ENCODE results near the gene RFFL.

Gene RFFL

DNA sequence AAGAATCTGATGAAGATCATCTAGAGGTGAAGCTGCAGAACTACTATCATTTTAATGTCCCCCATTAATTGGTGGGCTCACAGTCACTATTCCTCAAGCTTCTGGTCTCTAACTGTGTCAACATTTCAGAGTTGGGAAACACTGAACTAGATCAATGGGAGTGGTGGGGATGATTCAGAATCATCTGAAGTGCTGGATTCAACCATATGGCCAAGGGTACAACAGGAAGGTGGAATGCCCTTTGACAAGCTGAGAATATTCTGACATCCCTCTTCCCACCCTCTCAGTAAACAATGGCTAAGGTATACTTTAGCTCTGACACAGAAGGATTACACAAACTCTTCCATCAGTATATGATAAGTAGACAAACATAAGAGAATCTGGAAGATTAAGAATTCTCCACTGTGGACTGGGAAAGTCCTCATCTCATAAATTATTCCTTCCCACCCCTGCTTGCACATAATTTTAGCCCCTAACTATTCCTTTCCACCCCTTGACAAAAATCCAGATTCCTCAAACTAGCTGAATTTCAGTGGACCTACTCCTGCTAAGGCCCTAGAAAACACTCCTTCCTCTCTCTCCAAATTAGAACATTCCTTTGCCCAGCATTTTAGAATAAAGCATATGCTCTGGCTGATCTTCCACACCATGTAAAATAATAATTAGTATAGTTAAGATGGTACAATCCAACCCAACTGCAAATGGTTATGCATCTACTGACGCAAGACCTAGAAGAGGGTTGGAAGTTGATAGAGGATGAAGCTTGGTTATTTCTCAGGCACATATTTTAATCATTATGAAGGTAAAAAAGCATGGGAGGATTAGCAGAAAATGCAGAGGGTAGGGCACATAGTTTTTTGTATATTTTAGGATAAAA, 16.3 kb upstream of the RFFL start:
- no peak for DNase-seq

DNA sequence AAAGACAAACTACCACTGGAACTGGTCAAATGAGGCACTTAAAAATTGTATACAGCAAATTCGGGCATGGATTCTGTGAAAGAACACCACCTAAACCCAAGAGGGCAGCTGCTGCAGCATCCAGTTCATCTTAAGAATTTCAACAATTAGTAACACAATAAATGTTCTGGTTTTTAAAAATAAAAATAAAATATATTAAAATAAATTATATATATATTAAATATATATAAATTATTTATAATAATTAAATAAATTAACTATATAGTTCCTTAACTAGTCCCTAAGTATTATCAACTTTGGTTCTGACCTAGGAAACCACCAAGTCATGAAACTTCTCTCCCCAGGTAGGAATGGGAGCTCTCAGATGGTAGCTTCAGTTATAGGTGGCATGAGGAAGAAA, 13.4 kb upstream of the RFFL start:
- DNase-seq, result no peak

DNA sequence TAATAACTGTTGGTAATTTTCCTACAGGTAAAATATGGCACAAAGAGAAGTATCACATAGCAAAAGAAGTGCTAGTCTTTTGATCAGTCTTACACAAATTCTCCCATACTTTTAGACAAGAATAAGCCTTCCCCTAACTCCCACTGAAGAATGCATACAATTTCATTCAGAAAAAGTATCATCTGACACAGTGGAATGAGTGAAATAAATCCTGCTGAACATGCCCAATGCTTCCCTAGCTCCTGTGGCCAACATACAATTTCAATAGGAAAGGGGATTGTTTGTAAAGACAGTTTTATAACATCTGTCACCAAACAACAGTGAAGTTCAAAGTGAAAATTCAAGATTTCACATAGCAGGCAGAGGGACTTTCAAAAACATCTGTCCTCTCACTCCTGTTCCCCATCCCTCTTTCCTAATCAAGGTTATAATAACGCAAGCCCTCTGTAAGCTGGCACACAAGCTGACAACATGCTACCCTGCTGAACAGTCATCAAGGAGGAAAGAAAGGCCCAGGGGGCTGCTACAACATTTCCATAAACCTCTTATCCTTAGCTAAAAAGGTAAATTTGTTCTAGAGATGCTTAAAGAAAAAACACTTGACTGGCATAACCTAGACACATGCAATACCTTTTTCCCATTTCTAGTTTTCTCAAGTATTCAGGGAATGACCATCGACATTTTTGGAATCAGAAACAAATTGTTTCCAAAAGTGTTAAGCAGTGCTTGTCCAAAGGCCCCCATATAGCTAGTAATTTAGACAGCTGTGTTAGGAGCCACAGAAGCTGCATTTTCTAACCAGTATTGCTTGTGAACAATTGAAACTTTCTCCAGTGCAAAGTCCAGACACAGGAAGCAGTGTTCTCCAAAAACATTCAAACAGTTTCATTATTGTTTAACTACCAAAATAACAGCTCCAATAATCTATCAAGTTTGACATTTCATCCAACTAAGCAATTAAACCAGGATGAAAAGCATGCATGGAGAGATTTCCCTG, 11.5 kb upstream of the RFFL start:
- DNase-seq, result no peak

- peak in 1 of 2 experiments; percentile 10 for DNase-seq
Observed at GRCh38 chr17:35073991-35074627, 10.6 kb upstream of the RFFL start.

DNA sequence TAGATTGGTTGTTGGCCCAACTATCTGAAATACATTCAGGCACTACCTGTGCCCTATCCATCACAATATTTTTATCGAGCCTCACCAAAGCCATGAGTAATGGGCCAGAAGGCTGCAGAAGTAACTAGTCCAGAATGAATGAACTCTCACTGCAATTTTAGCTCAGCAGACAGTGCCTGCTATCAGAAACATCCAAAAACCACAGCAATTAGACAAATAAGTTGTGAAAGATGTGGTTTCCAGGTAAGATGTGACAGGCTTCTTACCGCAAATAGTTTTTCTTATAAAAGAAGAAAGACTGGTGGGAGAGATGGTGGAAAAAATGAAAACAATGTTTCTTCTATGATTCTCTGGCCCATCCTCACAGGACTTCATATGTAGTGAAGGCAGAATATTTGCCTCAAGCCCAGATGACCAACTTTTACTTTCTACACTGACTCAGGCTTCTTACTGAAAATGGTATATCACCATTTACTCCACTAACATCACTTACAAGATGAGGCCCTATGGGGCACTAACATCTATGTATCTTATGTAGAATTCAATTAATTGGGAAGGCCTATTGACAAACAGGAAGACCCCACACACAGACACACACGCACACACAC, 9.8 kb upstream of the RFFL start:
- DNase-seq, result no peak

DNA sequence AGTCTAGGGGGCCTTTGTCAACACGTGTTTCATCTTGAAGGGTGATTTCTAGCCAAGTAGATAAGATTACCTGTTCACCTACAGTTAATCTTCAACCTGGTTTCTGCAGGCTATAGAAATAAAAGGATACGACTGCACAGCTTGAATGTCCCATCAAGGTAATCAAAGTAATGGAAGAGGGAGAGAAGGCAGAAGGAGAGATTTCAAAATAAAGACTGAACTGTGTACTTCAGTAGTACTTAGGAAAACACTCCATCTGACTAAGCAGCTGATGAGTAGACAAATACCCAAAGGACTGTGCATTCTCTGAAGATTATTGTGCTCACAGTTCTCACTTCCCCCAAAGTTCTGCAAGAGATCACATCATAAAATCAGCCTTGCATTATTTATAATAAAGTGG, 5.8 kb upstream of the RFFL start:
- no peak for DNase-seq

GRCh38 chr17:35068249-35068648, 4.7 kb upstream of the RFFL start:
- no peak for DNase-seq

GRCh38 chr17:35065880-35066279, 2.4 kb upstream of the RFFL start:
- DNase-seq, result no peak

GRCh38 chr17:35064516-35065215, 1.2 kb upstream of the RFFL start:
- DNase-seq, result no peak

DNA sequence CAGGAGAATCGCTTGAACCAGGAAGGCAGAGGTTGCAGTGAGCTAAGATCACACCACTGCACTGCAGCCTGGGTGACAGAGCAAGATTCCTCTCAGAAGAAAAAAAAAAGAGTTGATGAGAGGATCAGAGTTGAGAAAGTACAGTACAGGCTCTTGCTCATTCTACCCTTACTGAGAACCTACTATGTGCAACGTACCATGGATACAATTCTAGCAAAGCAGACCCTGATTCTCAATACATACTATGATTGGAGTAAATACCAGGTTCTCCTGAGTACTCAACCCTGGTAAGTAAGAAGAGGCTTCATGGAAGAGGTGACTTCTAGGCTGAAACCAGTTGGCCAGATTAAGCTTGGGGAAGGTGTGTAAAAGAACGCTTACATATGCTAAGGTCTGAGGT, 1.2 kb downstream of the RFFL start:
- DNase-seq, result no peak

DNA sequence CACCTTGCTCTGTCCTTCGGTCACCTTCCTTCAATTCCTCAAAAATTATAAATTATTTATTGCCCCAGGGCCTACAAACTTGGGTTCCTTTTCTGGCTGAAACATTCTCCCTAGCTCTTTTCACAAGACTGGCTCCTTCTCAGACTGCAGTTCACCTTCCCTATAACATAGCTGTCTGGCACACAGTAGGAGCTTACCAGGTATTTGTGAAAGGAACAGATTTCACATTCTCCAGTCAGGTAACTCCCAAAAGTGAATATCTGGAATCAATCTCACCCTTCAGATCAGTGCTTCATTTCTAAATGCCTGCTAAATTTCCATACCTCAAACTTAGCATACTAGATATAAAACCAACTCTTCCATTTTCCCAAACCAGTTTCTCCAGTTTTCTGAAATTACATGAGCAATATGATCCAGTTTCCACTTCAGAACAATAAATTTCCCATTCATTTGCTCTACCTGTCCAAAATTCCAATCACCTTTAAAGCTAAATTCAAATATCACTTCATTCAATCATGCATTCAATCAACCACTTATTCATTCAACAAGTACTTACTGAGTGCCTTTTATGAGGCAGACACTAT, 6.1 kb downstream of the RFFL start:
- no peak for DNase-seq

GRCh38 chr17:35056013-35056412, 7.5 kb downstream of the RFFL start:
- no peak for DNase-seq

DNA sequence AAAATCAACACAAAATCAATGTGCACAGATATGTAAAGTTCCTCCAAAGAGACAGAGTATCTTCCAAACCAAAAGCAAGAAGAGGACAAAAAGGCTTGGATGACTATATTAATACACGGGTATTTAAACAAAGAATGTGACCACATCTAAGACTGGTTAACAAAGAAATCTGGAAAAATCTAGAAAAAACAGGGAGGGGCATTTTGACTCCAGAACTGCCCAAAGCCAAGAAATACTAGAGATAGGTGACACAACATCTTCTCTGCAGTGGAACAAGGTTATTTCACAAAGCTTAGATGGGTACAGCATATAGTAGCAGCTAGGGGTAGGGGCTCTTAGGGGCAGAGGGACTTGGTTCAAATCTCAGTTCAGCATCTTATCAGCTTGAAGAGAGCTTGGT, 10.3 kb downstream of the RFFL start:
- no peak for DNase-seq

DNA sequence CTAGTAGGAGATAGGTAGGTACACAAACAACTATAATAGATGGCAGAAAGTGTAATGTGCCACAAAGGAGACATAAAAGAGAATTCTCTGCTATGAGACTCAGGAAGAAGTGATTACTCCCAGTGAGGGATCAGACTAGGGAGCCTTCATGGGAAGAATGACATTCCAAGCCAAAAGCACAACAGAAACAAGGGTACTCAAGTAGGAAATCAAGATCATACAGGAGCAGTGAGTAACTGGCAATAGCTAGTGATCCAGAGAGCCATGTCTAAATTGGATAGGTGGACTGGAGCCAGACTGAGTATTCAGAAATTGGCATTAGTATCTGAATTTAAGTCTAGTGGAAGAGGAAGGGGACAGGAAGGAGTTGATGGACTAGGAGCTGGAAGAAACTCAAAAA, 10.7 kb downstream of the RFFL start:
- DNase-seq, result no peak

DNA sequence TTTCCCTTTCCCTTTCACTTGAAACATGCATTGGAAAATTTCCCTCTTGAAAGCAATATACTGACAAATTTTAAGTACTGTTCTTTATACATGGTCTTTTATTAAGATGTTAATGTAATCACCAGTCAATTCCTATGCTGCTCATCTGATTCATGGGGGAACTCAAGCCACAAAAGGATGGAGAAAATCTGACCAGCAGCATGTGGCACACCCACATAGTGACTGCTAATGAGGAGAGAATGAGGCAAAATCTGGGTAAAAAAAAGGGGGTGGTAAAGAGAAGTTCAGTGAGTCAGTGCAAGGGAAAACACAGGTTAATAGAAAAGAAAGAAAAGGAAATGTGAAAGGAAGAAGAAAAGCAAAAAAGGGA, 11.3 kb downstream of the RFFL start:
- no peak for DNase-seq

DNA sequence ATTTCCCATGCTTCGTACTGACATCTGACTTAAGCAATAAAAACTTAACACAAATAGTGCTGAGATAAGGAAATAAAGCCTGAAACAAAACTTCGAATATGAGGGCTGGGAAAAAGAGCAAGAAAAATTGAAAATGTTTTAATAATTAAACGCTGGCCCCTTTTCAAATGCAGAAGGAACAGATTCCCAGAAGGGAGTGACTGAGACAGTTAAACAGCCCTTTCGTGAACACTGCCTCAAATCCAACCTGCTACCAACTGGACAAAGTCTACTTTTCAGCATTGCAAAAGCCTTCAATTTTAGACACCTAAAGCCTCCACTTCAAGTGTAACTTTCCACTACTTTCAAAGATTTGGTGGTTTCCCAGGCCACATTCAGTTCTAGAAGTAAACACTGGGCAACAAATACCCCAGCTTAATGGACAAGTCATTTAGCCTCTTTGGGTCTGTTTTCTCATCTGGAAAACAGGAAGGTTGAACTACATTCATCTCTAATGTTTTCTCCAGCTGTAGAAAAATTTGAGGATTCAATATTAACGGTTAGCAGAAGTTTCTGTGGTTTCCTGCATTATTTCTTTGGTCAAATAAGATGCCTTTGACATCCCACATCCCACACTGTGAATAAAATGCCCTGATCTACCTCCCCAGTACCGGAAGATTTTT, 11.8 kb downstream of the RFFL start:
- no peak for DNase-seq

- no peak for DNase-seq
Observed at GRCh38 chr17:35051183-35051578, 12.3 kb downstream of the RFFL start.

DNA sequence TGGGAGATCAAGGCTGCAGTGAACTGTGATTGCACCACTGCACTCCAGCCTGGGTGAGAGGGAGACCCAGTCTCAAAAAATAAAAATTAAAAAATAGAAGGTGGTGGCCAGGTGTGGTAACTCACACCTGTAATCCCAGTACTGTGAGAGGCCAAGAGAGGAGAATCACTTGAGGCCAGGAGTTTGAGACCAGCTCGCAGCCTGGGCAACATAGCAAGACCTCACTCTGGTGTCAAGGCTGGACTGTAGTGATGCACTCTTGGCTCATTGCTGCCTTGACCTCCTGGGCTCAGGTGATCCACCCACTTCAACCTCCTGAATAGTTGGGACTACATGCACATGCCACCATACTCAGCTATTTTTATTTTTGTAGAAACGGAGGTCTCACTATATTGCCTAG, 13.3 kb downstream of the RFFL start:
- no peak for DNase-seq

DNA sequence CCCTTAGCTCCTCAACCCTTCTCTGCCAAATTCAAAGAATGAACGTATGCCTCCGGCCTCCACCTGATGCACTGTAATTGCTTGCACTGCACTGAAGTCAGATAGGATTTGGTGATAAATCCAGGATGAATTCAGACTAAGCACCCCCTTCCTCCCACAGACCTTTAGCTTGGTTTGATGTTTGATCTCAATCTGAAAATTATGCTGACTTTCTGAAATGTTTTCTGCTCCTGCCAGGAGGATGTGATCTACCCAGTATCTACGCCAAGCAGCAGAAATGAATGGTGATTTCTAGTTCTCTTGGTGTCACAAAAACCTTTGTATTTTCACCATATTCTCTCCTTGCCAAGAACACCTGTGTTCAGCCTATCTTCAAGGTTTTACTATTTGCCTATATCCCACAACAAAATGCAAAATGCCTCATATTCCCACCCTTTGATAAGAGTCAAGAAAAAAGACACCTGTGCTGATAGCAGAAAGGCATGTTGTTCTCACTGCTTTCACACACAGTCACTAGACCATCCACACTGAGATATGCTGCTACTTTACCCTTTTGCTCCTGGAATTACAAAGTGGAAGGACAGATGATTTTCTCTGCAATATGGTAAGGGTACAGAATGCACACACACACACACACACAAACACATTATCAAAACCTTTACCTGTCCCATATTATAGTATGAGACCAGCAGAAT, 14.7 kb downstream of the RFFL start:
- no peak for DNase-seq

DNA sequence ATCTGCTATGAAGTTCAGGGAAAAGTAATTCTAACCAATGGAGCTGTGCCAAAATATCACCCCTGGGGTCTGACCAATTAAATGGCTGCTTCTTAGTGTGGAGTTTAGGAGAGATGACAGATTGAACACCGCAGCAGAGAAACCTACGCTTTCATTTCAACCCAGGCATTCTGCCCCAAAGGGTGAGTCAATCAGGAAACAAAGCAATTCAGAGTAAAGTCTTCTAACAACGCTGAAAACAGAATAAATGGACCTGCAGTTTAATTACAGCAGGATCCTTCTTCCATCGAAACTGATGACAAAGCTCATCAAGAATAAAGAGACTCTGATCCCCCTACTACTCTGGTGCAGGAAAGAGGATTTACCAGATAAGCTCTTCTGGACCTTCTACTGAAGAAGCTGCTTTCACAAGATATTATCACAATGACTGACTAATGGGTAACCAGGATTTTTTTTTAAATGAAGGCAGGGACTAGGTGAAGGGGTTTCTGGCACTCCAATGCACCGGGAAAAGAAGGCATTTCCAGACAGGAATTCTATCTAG, 16.7 kb downstream of the RFFL start:
- peak; percentile 37 to 53 for DNase-seq
